Measurements from ENCODE around the gene GALNT12. TPM values are rescaled to one million over a fixed set of nuclear protein-coding genes. Genes with fewer than 3 reads are reported as not detected.

GALNT12 gene
- total RNA-seq, 1 experiment from 2014 or later, result 2.2 TPM

- DNase-seq (ENCODE audit: low read depth), result no peak
These were observed 3.4 kb upstream of the GALNT12 start for GRCh38 chr9:98804083-98804482.

GRCh38 chr9:98805506-98806272 lies 1.8 kb upstream of the GALNT12 start:
- DNase-seq (ENCODE audit: low read depth), result peak; percentile 39

GRCh38 chr9:98806394-98807035 lies 955 bp upstream of the GALNT12 start:
- DNase-seq (ENCODE audit: low read depth), result peak; percentile 21

GRCh38 chr9:98807814-98808195 lies 335 bp downstream of the GALNT12 start:
- no peak for DNase-seq (ENCODE audit: low read depth)

- no peak for DNase-seq (ENCODE audit: low read depth)
These were observed 943 bp downstream of the GALNT12 start for GRCh38 chr9:98808411-98808815.

GRCh38 chr9:98808875-98809274 lies 1.4 kb downstream of the GALNT12 start:
- no peak for DNase-seq (ENCODE audit: low read depth)

- DNase-seq (ENCODE audit: low read depth), result no peak
These were observed 2.0 kb downstream of the GALNT12 start for GRCh38 chr9:98809311-98810101.

- no peak for DNase-seq (ENCODE audit: low read depth)
These were observed 2.8 kb downstream of the GALNT12 start for GRCh38 chr9:98810102-98810842.

- peak; percentile 86 for DNase-seq (ENCODE audit: low read depth)
These were observed 3.7 kb downstream of the GALNT12 start for GRCh38 chr9:98811051-98811650.

GRCh38 chr9:98815391-98815951 lies 8.0 kb downstream of the GALNT12 start:
- no peak for DNase-seq (ENCODE audit: low read depth)

GRCh38 chr9:98818764-98819163 lies 11.3 kb downstream of the GALNT12 start:
- no peak for DNase-seq (ENCODE audit: low read depth)

- no peak for DNase-seq (ENCODE audit: low read depth)
These were observed 11.8 kb downstream of the GALNT12 start for GRCh38 chr9:98819231-98819630.

- DNase-seq (ENCODE audit: low read depth), result no peak
These were observed 14.4 kb downstream of the GALNT12 start for GRCh38 chr9:98821831-98822230.

GRCh38 chr9:98822661-98823060 lies 15.2 kb downstream of the GALNT12 start:
- DNase-seq (ENCODE audit: low read depth), result no peak

- no peak for DNase-seq (ENCODE audit: low read depth)
These were observed 16.3 kb downstream of the GALNT12 start for GRCh38 chr9:98823666-98824334.

GRCh38 chr9:98825414-98825813 lies 17.9 kb downstream of the GALNT12 start:
- no peak for DNase-seq (ENCODE audit: low read depth)

- no peak for DNase-seq (ENCODE audit: low read depth)
These were observed 19.2 kb downstream of the GALNT12 start for GRCh38 chr9:98826716-98827115.

- DNase-seq (ENCODE audit: low read depth), result no peak
These were observed 22.3 kb downstream of the GALNT12 start for GRCh38 chr9:98829766-98830165.

- DNase-seq (ENCODE audit: low read depth), result no peak
These were observed 23.1 kb downstream of the GALNT12 start for GRCh38 chr9:98830554-98830953.

- no peak for DNase-seq (ENCODE audit: low read depth)
These were observed 24.2 kb downstream of the GALNT12 start for GRCh38 chr9:98831696-98832095.

- DNase-seq (ENCODE audit: low read depth), result no peak
These were observed 25.3 kb downstream of the GALNT12 start for GRCh38 chr9:98832768-98833089.

All from LHCN-M2 (cell line).